K562 (cell line): ENCODE results near the gene GNB5. TPM values are rescaled to one million over a fixed set of nuclear protein-coding genes. Genes with fewer than 3 reads are reported as not detected.
A peak's percentile ranks its signal among the peaks of the same experiment; 100 is the strongest.
"Not testable (repeated sequence)": the region's sequence is repeated elsewhere in the genome, so short reads cannot be mapped to it uniquely, and the experiment has no call there.

Source experiments
- ATAC-seq: fragments of 200-7000 bp; cut with Tn5 transposase; 3 replicates; pipeline ENCODE4 v1.9.1; 2020; ENCODE audit warnings: moderate library complexity
- BruUV-seq: library from RNA; stranded (reverse); fragments of 400-500 nt; replicated peaks from 2 replicates; lab custom pipeline; 2021; lab: Mats Ljungman, UMichigan
- CTCF ChIA-PET: fragments of 300-600 bp; formaldehyde crosslinking; extraction: SDS; loops from one replicate; lab custom pipeline; 2021; ENCODE audit warnings: low intra/inter-chr PET ratio; lab: Yijun Ruan, JAX
- POLR2A ChIA-PET: fragments of 300-600, 350-650 bp; sonication (Branson Sonifier 250); formaldehyde crosslinking; extraction: SDS; loops from one replicate; lab custom pipeline; 2021; ENCODE audit warnings: antibody characterized with exemption, inconsistent platforms; lab: Yijun Ruan, JAX
- DNase-seq, 4 experiments: peaks; one replicate each; pipeline versions ENCODE4 v3.0.0 to v3.0.0-alpha.2; 2011 to 2018; ENCODE audit warnings: low spot score in 3 of 4, mixed read lengths in 3 of 4; ENCODE audit errors: extremely low read depth in 1 of 4
- FAIRE-seq: peaks from 2 replicates; lab custom pipeline; 2011; peaks lifted over from hg19 to GRCh38; lab: Jason Lieb, UNC
- H2AFZ ChIP-seq: 2 replicates; pipeline ENCODE4 v1.6.0; 2011; ENCODE audit warnings: low read depth, low read length, control low read depth, inconsistent platforms
- H3K27ac ChIP-seq: fragments of 200-600 bp; 3 replicates; pipeline ENCODE4 v1.8.0; 2011; ENCODE audit warnings: low read depth, mild to moderate bottlenecking, control low read depth, inconsistent platforms, low read length, moderate library complexity, mixed read lengths; ENCODE audit errors: extremely low read depth
- H3K27me3 ChIP-seq, 2 experiments: fragments of 300-600 bp in 1 of 2; 2 replicates in 1 of 2; 3 replicates in 1 of 2; pipeline versions ENCODE4 v1.6.0 to v1.8.0; 2011; ENCODE audit warnings: inconsistent platforms in 2 of 2, low read length in 2 of 2, mild to moderate bottlenecking in 1 of 2, mixed read lengths in 1 of 2, moderate library complexity in 1 of 2; ENCODE audit not compliant: control insufficient read depth in 2 of 2, insufficient read depth in 2 of 2
- H3K36me3 ChIP-seq: fragments of 300-600 bp; 3 replicates; pipeline ENCODE4 v1.8.0; 2011; ENCODE audit warnings: mild to moderate bottlenecking, low read length, inconsistent platforms; ENCODE audit not compliant: control insufficient read depth, insufficient read depth
- H3K4me1 ChIP-seq, 2 experiments: fragments of 200-600 bp in 1 of 2; replicated peaks in 1 of 2; 2 replicates in 1 of 2; 3 replicates in 1 of 2; pipeline versions ENCODE4 v1.5.1 to v1.8.0; 2011; ENCODE audit warnings: inconsistent platforms in 2 of 2, low read length in 2 of 2, mild to moderate bottlenecking in 1 of 2, mixed read lengths in 1 of 2, moderate library complexity in 1 of 2; ENCODE audit not compliant: control insufficient read depth in 2 of 2, insufficient read depth in 2 of 2
- H3K4me2 ChIP-seq: 2 replicates; pipeline ENCODE4 v1.6.1; 2011; ENCODE audit warnings: low read length, control low read depth, inconsistent platforms, mixed read lengths; ENCODE audit not compliant: insufficient read depth
- H3K4me3 ChIP-seq: fragments of 200-600 bp; sonication (generic), shearing (Covaris generic); 2 replicates; pipeline ENCODE4 v1.5.1; 2016; ENCODE audit warnings: control low read depth, inconsistent platforms
- H3K79me2 ChIP-seq: fragments of 200-600 bp; 3 replicates; pipeline ENCODE4 v1.8.0; 2011; ENCODE audit warnings: low read length, inconsistent platforms; ENCODE audit not compliant: control insufficient read depth, insufficient read depth
- H3K9ac ChIP-seq, 2 experiments: 2 replicates each; pipeline versions ENCODE4 v1.6.0 to v1.6.1; 2011; ENCODE audit warnings: low read depth in 2 of 2, low read length in 2 of 2, control low read depth in 1 of 2, inconsistent platforms in 1 of 2, mild to moderate bottlenecking in 1 of 2, mixed read lengths in 1 of 2; ENCODE audit not compliant: insufficient read depth in 1 of 2
- H3K9me1 ChIP-seq: one replicate; pipeline ENCODE4 v1.6.0; 2011; ENCODE audit warnings: inconsistent platforms, mild to moderate bottlenecking, low read length, moderate library complexity; ENCODE audit not compliant: control insufficient read depth, insufficient read depth
- H3K9me3 ChIP-seq: replicated peaks from 2 replicates; pipeline ENCODE4 v1.5.1; 2011; ENCODE audit warnings: low read depth, low read length, inconsistent platforms; ENCODE audit not compliant: control insufficient read depth, insufficient read depth
- H4K20me1 ChIP-seq: replicated peaks from 2 replicates; pipeline ENCODE4 v1.6.1; 2011; ENCODE audit warnings: low read length, inconsistent platforms, mixed read lengths; ENCODE audit not compliant: control insufficient read depth, insufficient read depth
- ZNF146 ChIP-seq: IDR thresholded peaks from one replicate; pipeline ENCODE4 v1.6.1; 2018; ENCODE audit warnings: missing compliant biosample characterization; ENCODE audit not compliant: unreplicated experiment
- WGBS: fragments of 100-300 bp; shearing (Covaris generic); methylation state at CpG from one replicate; pipeline ENCODE4 v1.1.6; 2016; ENCODE audit warnings: low coverage, mixed read lengths; ENCODE audit not compliant: insufficient coverage; ENCODE audit errors: missing lambda C conversion rate; 5-methylcytosine and 5-hydroxymethylcytosine counted together
- in situ Hi-C: fragments of 300-500 bp; cut with MboI; formaldehyde crosslinking; loops from 4 replicates; pipeline ENCODE4 v1.15.0; 2018; ENCODE audit warnings: inconsistent platforms, mixed read lengths
- intact Hi-C: fragments of 100-400 bp; cut with micrococcal nuclease; formaldehyde crosslinking; loops from 2 replicates; pipeline ENCODE4 v1.14.2; 2022
- polyA plus RNA-seq, 8 experiments: library from polyadenylated mRNA; depleted of rRNA in 4 of 8; stranded (reverse) in 5 of 8; unstranded in 3 of 8; fragments of >200 nt; fragmentation: Nextera tagmentation in 2 of 8; fragmentation: Illumina TruSeq in 1 of 8; extraction: Ambion mirVana in 2 of 8; extraction: Trizol in 1 of 8; gene quantifications; 2 replicates each; pipeline versions ENCODE4 v1.2.1 to v1.2.3, GENCODE V29; 2011 to 2014; ENCODE audit warnings: inconsistent platforms in 1 of 8, missing spikeins in 1 of 8
- total RNA-seq, 7 experiments: library from RNA; depleted of rRNA in 6 of 7; stranded (reverse); fragments of >200 nt in 6 of 7; fragmentation: Illumina TruSeq in 2 of 7; extraction: Trizol in 2 of 7; gene quantifications; 2 replicates each; pipeline versions ENCODE4 v1.2.1 to v1.2.3, GENCODE V29; 2011 to 2021; ENCODE audit warnings: low replicate concordance in 1 of 7

GNB5 gene
- total and polyA plus RNA-seq, 9 of the 15 experiments (the other 6 are each of a cell fraction or from before 2014, with no cell fraction given): 0.11 to 2.1 (median 0.77) TPM

- H3K9me3 ChIP-seq, H3K4me2 ChIP-seq, in situ Hi-C loops, POLR2A ChIA-PET, H2AFZ ChIP-seq, H4K20me1 ChIP-seq, BruUV-seq, H3K9ac ChIP-seq, H3K4me1 ChIP-seq, H3K27ac ChIP-seq, ATAC-seq, CTCF ChIA-PET, H3K36me3 ChIP-seq, H3K9me1 ChIP-seq, H3K79me2 ChIP-seq, FAIRE-seq, intact Hi-C loops, DNase-seq, H3K4me3 ChIP-seq: not testable (repeated sequence)
- TF ChIP-seq ZNF146: peak; percentile 22
- peaks cover 12 to 18% of the 10 kb centered on the region in 2 experiments for H3K27me3 ChIP-seq
- 19% methylated on average over 3 of the region's 3 CpGs for WGBS
These were observed 21.0 kb downstream of the GNB5 start for GRCh38 chr15:52170199-52170598.

- intact Hi-C loops, H2AFZ ChIP-seq, H3K36me3 ChIP-seq, H3K27ac ChIP-seq, CTCF ChIA-PET, H4K20me1 ChIP-seq, H3K79me2 ChIP-seq, POLR2A ChIA-PET, in situ Hi-C loops, BruUV-seq, DNase-seq, H3K4me3 ChIP-seq, ATAC-seq, H3K9ac ChIP-seq, H3K9me3 ChIP-seq, FAIRE-seq, H3K9me1 ChIP-seq, H3K4me2 ChIP-seq, H3K4me1 ChIP-seq: not testable (repeated sequence)
- WGBS: 6% methylated on average over 5 of the region's 5 CpGs
- peaks cover 18 to 23% of the 10 kb centered on the region in 2 experiments; a peak in 4 of 5 replicates for H3K27me3 ChIP-seq
These were observed 25.6 kb downstream of the GNB5 start for GRCh38 chr15:52165494-52166131.
